ENCODE measurements around the gene PMFBP1.

- TF ChIP-seq ZNF274 (IDR thresholded peaks at IDR 0.05; ENCODE audit: insufficient read depth, insufficient read length) (no peak), SIN3A (IDR thresholded peaks at IDR 0.05; ENCODE audit: low read depth, low read length) (no peak), EZH2 (IDR thresholded peaks at IDR 0.05; ENCODE audit: borderline replicate concordance, control insufficient read depth, low read depth, low read length) (no peak)
Measured at GRCh38 chr16:72072514-72073342, 99.2 kb downstream of the PMFBP1 start.
